HL-60 (cell line): Measurements from ENCODE around the gene MAN2B2.
A peak's percentile ranks its signal among the peaks of the same experiment; 100 is the strongest.

Experiments
- DNase-seq, 2 experiments: peaks; one replicate each; pipeline ENCODE4 v3.0.0-alpha.2; 2010 to 2020; ENCODE audit warnings: low read depth in 1 of 2, low spot score in 1 of 2
- H3K27ac ChIP-seq: fragments of 250-450 bp; sonication (Bioruptor Pico); replicated peaks from 2 replicates; pipeline ENCODE4 v1.5.1; 2020; ENCODE audit warnings: mild to moderate bottlenecking, moderate library complexity
- H3K27me3 ChIP-seq: fragments of 250-450 bp; sonication (Bioruptor Pico); 2 replicates; pipeline ENCODE4 v1.5.1; 2021; ENCODE audit warnings: mild to moderate bottlenecking, moderate library complexity; ENCODE audit not compliant: insufficient read depth, poor library complexity, severe bottlenecking
- H3K4me3 ChIP-seq: replicated peaks from 2 replicates; pipeline ENCODE4 v1.5.1; 2011; ENCODE audit warnings: mild to moderate bottlenecking, control low read depth, low read length; ENCODE audit not compliant: insufficient read depth
- GABPA ChIP-seq: IDR thresholded peaks from 2 replicates; pipeline ENCODE4 v1.6.1; 2012; ENCODE audit warnings: low read depth
- POLR2AphosphoS5 ChIP-seq: IDR thresholded peaks from 2 replicates; pipeline ENCODE4 v1.6.1; 2012; ENCODE audit warnings: low read depth
- REST ChIP-seq: IDR thresholded peaks from 2 replicates; pipeline ENCODE4 v1.6.1; 2012; ENCODE audit warnings: low read depth; ENCODE audit not compliant: insufficient replicate concordance
- SPI1 ChIP-seq: IDR thresholded peaks from 2 replicates; pipeline ENCODE4 v1.6.1; 2012; ENCODE audit warnings: low read depth, mild to moderate bottlenecking, borderline replicate concordance
- TF ChIP-seq, protein P1 (sequence below): IDR thresholded peaks from one replicate; pipeline ENCODE4 v1.5.1; 2011; ENCODE audit warnings: low read length, control low read depth, inconsistent platforms; ENCODE audit not compliant: insufficient read depth

Gene MAN2B2

DNA sequence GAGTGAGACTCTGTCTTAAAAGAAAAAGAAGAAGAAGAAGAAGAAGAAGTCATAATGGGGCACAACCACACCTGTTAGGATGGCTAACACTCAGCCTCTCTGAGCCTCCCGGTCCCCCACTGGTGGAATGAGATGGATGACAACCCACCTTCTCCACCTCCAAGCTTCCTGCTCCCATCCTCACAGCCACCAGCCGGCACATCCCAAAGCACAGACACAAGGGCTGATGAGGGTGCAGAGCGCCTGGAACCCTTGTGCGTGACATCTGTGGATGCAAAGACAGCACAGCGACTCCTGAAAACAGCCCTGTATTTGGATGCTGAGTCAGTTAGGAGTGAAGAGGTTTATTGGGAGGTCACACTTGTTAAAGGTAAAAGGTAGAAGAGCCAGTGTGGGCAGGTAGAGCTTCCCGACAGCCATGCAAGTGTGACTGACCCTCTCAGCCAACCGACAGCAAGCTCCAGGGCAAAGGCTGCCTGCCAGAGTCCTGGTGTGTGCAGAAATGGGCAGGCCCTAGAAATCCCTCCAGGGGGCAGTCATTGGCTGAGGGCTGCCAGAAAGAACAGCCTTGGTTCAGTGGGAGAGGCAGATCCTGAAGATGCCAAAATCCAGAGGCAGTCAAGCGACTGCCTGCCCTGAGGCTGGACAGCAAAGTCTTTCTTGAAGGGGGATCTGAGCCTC is 26.6 kb upstream of the MAN2B2 start:
- Histone ChIP-seq H3K4me3 (no peak overlapping the region), H3K27ac (no peak overlapping the region), H3K27me3 (no peaks in the 10 kb centered on the region)
- TF ChIP-seq, protein P1, sequence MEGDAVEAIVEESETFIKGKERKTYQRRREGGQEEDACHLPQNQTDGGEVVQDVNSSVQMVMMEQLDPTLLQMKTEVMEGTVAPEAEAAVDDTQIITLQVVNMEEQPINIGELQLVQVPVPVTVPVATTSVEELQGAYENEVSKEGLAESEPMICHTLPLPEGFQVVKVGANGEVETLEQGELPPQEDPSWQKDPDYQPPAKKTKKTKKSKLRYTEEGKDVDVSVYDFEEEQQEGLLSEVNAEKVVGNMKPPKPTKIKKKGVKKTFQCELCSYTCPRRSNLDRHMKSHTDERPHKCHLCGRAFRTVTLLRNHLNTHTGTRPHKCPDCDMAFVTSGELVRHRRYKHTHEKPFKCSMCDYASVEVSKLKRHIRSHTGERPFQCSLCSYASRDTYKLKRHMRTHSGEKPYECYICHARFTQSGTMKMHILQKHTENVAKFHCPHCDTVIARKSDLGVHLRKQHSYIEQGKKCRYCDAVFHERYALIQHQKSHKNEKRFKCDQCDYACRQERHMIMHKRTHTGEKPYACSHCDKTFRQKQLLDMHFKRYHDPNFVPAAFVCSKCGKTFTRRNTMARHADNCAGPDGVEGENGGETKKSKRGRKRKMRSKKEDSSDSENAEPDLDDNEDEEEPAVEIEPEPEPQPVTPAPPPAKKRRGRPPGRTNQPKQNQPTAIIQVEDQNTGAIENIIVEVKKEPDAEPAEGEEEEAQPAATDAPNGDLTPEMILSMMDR = peak; percentile 5
- no peak for TF ChIP-seq GABPA
- TF ChIP-seq POLR2AphosphoS5 = no peak
- peak; percentile 52 for TF ChIP-seq REST
- DNase-seq = peak in 1 of 2 experiments; percentile 40

GRCh38 chr4:6548882-6549230 is 26.1 kb upstream of the MAN2B2 start:
- TF ChIP-seq REST (no peak), POLR2AphosphoS5 (no peak), GABPA (no peak), SPI1 (no peak)
- TF ChIP-seq, protein P1 = no peak
- no peak for DNase-seq
- Histone ChIP-seq H3K27ac (no peak overlapping the region), H3K4me3 (no peak overlapping the region), H3K27me3 (no peaks in the 10 kb centered on the region)

GRCh38 chr4:6549445-6549844 is 25.5 kb upstream of the MAN2B2 start:
- no peaks in the 10 kb centered on the region for H3K27me3 ChIP-seq
- H3K4me3 ChIP-seq = no peak overlapping the region
- no peak overlapping the region for H3K27ac ChIP-seq
- TF ChIP-seq POLR2AphosphoS5 = no peak
- no peak for TF ChIP-seq REST
- TF ChIP-seq GABPA = no peak
- no peak for TF ChIP-seq SPI1
- TF ChIP-seq, protein P1 = no peak
- no peak for DNase-seq
